NCI-H69 (cell line): ENCODE measurements around the gene SLC34A2.
"Not testable (repeated sequence)": the region's sequence is repeated elsewhere in the genome, so short reads cannot be mapped to it uniquely, and the experiment has no call there.

Experiments
- DNase-seq: peaks from one replicate; lab custom pipeline; 2025; lab: John Stamatoyannopoulos, UW

The SLC34A2 gene

GRCh38 chr4:25661441-25661840 lies 5.8 kb downstream of the SLC34A2 start:
- DNase-seq, result not testable (repeated sequence)

GRCh38 chr4:25662306-25662705 lies 6.7 kb downstream of the SLC34A2 start:
- no peak for DNase-seq

GRCh38 chr4:25663781-25664180 lies 8.1 kb downstream of the SLC34A2 start:
- DNase-seq, result no peak

- DNase-seq, result no peak
Measured at GRCh38 chr4:25666031-25666630, 10.5 kb downstream of the SLC34A2 start.

GRCh38 chr4:25667931-25668557 lies 12.4 kb downstream of the SLC34A2 start:
- peak; percentile 1 for DNase-seq

- no peak for DNase-seq
Measured at GRCh38 chr4:25670991-25671390, 15.3 kb downstream of the SLC34A2 start.

- no peak for DNase-seq
Measured at GRCh38 chr4:25672756-25673155, 17.1 kb downstream of the SLC34A2 start.

GRCh38 chr4:25674386-25674785 lies 18.7 kb downstream of the SLC34A2 start:
- DNase-seq, result no peak

- DNase-seq, result no peak
Measured at GRCh38 chr4:25676221-25676620, 20.6 kb downstream of the SLC34A2 start.

- DNase-seq, result no peak
Measured at GRCh38 chr4:25677157-25677556, 21.5 kb downstream of the SLC34A2 start.

- DNase-seq, result no peak
Measured at GRCh38 chr4:25677943-25678342, 22.3 kb downstream of the SLC34A2 start.

GRCh38 chr4:25687773-25688172 lies 32.1 kb downstream of the SLC34A2 start:
- DNase-seq, result no peak

- no peak for DNase-seq
Measured at GRCh38 chr4:25694466-25694865, 38.8 kb downstream of the SLC34A2 start.

- DNase-seq, result no peak
Measured at GRCh38 chr4:25696409-25696808, 40.8 kb downstream of the SLC34A2 start.

- no peak for DNase-seq
Measured at GRCh38 chr4:25697516-25697915, 41.9 kb downstream of the SLC34A2 start.

- DNase-seq, result no peak
Measured at GRCh38 chr4:25700661-25701060, 45.0 kb downstream of the SLC34A2 start.

- DNase-seq, result peak; percentile 1
Measured at GRCh38 chr4:25702848-25703247, 47.2 kb downstream of the SLC34A2 start.

- no peak for DNase-seq
Measured at GRCh38 chr4:25703731-25704388, 48.2 kb downstream of the SLC34A2 start.

GRCh38 chr4:25704516-25704915 lies 48.9 kb downstream of the SLC34A2 start:
- DNase-seq, result no peak

GRCh38 chr4:25710637-25711036 lies 55.0 kb downstream of the SLC34A2 start:
- DNase-seq, result no peak

GRCh38 chr4:25712611-25713010 lies 57.0 kb downstream of the SLC34A2 start:
- no peak for DNase-seq

- DNase-seq, result no peak
Measured at GRCh38 chr4:25713812-25714211, 58.2 kb downstream of the SLC34A2 start.

GRCh38 chr4:25722964-25723363 lies 67.3 kb downstream of the SLC34A2 start:
- DNase-seq, result no peak

- no peak for DNase-seq
Measured at GRCh38 chr4:25723409-25723808, 67.8 kb downstream of the SLC34A2 start.
